ENCODE measurements around the gene OR2T8.

OR2T8 gene

DNA sequence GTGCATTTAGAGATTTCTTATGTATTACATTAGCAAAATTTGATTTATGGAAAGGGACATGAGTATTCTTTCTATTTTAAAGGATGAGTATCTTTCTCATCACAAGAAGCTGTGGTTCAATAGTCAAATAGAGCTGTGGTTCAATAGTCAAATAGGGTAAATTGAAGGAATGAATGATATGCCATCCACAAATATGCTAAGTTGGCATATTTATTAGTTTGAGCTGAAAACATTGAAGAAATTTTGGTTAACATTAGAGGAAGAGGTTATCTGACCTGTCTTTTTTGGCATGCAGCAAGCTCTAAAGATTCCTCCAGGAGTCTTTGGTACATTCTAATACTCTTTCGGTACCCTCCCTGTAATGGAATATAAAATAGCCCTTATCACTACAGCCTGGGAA lies 33.4 kb downstream of the OR2T8 start:
- DNase-seq (ENCODE audit: low read depth), result no peak

DNA sequence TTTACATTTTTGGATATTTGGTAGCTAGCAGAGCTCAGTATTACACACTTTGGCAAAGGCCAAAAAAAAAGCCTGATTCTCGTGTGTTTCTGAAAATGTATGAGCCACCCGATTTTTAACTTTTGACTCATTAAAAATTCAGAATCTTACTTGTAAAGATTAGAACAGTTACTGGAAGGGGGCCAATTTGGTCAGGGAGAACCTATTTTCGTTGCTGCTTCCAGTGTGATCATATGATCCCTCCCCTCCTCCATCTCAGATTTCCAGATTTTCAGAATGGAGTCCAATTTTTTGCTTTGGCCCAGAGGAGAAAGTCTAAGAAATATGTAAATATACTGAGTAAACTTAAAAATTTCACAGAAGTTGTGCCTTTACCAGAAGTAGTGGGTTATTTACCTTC lies 41.7 kb downstream of the OR2T8 start:
- no peak for DNase-seq (ENCODE audit: low read depth)
- TF ChIP-seq, protein P1, sequence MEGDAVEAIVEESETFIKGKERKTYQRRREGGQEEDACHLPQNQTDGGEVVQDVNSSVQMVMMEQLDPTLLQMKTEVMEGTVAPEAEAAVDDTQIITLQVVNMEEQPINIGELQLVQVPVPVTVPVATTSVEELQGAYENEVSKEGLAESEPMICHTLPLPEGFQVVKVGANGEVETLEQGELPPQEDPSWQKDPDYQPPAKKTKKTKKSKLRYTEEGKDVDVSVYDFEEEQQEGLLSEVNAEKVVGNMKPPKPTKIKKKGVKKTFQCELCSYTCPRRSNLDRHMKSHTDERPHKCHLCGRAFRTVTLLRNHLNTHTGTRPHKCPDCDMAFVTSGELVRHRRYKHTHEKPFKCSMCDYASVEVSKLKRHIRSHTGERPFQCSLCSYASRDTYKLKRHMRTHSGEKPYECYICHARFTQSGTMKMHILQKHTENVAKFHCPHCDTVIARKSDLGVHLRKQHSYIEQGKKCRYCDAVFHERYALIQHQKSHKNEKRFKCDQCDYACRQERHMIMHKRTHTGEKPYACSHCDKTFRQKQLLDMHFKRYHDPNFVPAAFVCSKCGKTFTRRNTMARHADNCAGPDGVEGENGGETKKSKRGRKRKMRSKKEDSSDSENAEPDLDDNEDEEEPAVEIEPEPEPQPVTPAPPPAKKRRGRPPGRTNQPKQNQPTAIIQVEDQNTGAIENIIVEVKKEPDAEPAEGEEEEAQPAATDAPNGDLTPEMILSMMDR (IDR thresholded peaks at IDR 0.05; ENCODE audit: low read length, missing control alignments), result no peak
- no peak overlapping the region for H3K4me3 ChIP-seq (replicated peaks; ENCODE audit: low read depth, low read length)

More for the DNA sequence above, 33.4 kb downstream of the OR2T8 start:
- H3K4me3 ChIP-seq (replicated peaks; ENCODE audit: low read depth, low read length), result no peak overlapping the region
- TF ChIP-seq, protein P1 (IDR thresholded peaks at IDR 0.05; ENCODE audit: low read length, missing control alignments), result no peak

DNA sequence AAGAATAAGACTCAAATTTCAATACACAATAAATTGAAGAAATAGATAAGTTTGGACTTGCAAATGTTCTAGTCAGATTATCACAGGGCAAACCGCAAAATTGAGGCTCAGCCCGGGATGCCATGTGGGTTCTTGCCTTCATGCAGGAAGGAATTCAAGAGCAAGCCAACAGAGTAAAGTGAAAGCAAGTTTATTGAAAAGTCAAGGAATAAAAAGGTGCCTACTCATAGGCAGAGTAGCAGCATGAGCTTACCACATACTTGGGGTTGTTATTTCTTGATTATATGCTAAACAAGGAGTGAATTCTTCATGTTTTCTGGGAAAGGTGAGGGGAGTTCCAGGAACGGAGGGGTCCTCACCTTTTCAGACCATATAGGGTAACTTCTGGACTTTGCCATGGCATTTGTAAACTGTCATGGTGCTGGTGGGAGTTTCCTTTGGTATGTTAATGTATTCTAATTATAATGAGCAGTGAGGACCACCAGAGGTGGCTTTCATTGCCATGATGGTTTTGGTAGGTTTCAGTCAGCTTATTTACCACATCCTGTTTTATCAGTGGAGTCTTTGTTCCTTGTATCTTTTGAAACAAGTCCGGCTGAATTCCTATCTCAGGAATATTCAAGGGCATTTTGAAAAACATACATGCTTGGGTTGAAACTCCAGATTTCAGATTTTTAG lies 43.0 kb downstream of the OR2T8 start:
- TF ChIP-seq, protein P1 (IDR thresholded peaks at IDR 0.05; ENCODE audit: low read length, missing control alignments), result no peak
- no peak overlapping the region for H3K4me3 ChIP-seq (replicated peaks; ENCODE audit: low read depth, low read length)
- no peak for DNase-seq (ENCODE audit: low read depth)

DNA sequence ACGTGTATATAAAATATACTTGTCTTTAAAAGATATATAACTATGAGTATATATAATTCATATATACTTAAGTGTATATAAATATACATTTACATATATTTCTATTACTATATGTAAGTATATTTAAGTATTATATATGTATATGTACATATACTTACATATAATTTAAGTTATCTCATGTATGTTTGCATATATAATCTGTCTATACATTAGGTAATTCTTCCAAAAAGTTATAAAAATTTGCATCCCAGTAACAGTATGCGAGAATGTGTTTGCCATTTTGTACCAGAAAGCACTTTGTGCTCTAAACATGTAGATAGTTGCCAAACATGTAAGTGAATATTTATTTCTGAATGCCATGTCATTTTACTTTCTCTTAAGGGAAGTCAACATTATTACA lies 44.9 kb downstream of the OR2T8 start, which contains the start of gene OR2AK2:
TSS of gene OR2AK2 (plus strand) at position 301 of the 400 bp plus-strand sequence. CDS start 144 bp downstream, outside the sequence.
- TF ChIP-seq, protein P1 (IDR thresholded peaks at IDR 0.05; ENCODE audit: low read length, missing control alignments), result no peak

DNA sequence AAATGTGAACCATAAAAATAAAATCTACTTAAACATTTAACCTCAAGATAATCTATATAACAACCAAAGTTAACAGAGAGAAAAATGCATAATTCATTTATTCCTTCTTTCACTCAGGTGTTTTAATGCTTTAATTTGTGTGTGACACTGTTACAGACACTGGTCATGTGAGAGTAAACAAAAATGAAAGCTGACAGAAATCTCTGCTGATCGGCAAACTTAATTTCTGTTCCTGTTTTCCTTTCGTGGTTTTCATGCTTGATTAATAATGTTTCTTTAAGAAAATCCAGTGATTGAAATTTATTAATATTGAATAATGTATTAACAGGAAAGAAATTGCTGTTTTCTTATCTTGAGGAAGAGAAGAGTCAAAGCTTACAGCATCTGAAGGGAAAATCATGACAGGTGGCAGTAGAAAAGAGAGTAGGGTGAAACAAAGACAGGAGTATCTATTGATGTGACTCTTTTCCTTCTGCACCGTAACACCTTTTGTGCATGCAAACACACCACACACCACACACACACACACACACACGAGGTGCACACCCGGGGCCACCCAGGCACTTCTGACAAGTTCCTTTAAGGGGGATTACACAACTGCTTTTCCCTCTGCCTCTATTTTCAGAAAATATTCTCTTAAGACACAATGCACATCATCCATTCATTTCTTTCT lies 46.6 kb downstream of the OR2T8 start:
- no peak for DNase-seq (ENCODE audit: low read depth)
- no peak overlapping the region for H3K4me3 ChIP-seq (replicated peaks; ENCODE audit: low read depth, low read length)
- TF ChIP-seq, protein P1 (IDR thresholded peaks at IDR 0.05; ENCODE audit: low read length, missing control alignments), result no peak

More for the DNA sequence above, 44.9 kb downstream of the OR2T8 start, which contains the start of gene OR2AK2:
- no peak within 1 kb of the TSS for H3K4me3 ChIP-seq (replicated peaks; ENCODE audit: low read depth, low read length)
- DNase-seq (ENCODE audit: low read depth), result no peak

Data from fibroblast of pulmonary artery (primary cell).